ENCODE measurements around the gene WDR27.

DNA sequence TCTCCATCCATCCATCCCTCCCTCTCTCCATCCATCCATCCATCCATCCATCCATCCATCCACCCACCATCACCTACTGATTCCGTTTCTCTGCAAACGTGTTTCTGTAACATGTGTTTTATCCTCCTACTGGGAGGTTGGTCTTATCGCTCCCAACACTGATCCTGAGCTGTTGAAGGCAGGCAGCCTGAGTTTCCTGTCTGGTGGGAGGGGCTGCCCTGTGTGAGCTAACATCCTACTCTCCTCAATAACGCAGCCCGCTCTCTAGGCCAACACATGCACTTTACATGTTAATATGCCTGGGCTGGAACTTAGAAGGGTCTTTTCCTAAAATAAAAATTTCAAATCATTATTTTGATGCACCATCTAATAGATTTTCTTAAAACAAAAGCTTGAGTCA is 126.5 kb downstream of the WDR27 start:
- TF ChIP-seq GATA2 (IDR thresholded peaks at IDR 0.05; ENCODE audit: low read depth, low read length) (no peak), GATA3 (IDR thresholded peaks at IDR 0.05; ENCODE audit: low read depth, low read length) (no peak)
